Effector memory CD8-positive, alpha-beta T cell (primary cell): ENCODE measurements around the gene TBC1D3D.
"Not testable (repeated sequence)": the region's sequence is repeated elsewhere in the genome, so short reads cannot be mapped to it uniquely, and the experiment has no call there.

Experiments used
- ATAC-seq: fragments of 150-1000 bp; cut with Tn5 transposase; replicated peaks from 2 replicates; pipeline ENCODE4 v1.10.0; 2021; ENCODE audit warnings: mild to moderate bottlenecking, moderate library complexity
- DNase-seq, 3 experiments: peaks; one replicate each; pipeline ENCODE4 v3.0.0; 2021
- H3K27ac Mint-ChIP-seq, 2 donors: one replicate each; pipeline ENCODE4 v1.8.0; 2022; ENCODE audit warnings: mild to moderate bottlenecking in 2 of 2, mixed read lengths in 2 of 2, moderate library complexity in 2 of 2
- H3K27me3 Mint-ChIP-seq, 2 donors: one replicate each; pipeline ENCODE4 v1.8.0; 2022; ENCODE audit warnings: mixed read lengths in 2 of 2
- H3K36me3 Mint-ChIP-seq: one replicate; pipeline ENCODE4 v1.8.0; 2022; ENCODE audit warnings: mild to moderate bottlenecking, moderate library complexity, mixed read lengths; ENCODE audit not compliant: insufficient read depth
- H3K4me1 Mint-ChIP-seq, 2 donors: one replicate each; pipeline ENCODE4 v1.8.0; 2022; ENCODE audit warnings: low read depth in 2 of 2, mixed read lengths in 2 of 2
- H3K4me3 Mint-ChIP-seq, 2 donors: one replicate each; pipeline ENCODE4 v1.8.0; 2022; ENCODE audit warnings: mild to moderate bottlenecking in 2 of 2, mixed read lengths in 2 of 2, moderate library complexity in 2 of 2
- H3K9me3 Mint-ChIP-seq, 2 donors: one replicate each; pipeline ENCODE4 v1.8.0; 2022; ENCODE audit warnings: mixed read lengths in 2 of 2
- total RNA-seq, 9 experiments: gene quantifications; one replicate each; lab custom pipeline; 2026; lab: John Stamatoyannopoulos, UW

Gene TBC1D3D
- 0 reads per million in 9 experiments for total RNA-seq

GRCh38 chr17:38003676-38004075 lies at the start of gene TBC1D3D:
Gene TBC1D3D, plus strand, starts transcription at chr17:38003976. Its CDS starts 1,585 bp downstream, at chr17:38005561.
- not testable (repeated sequence) for H3K4me3 Mint-ChIP-seq, H3K27ac Mint-ChIP-seq, DNase-seq, ATAC-seq, H3K4me1 Mint-ChIP-seq, H3K36me3 Mint-ChIP-seq, H3K9me3 Mint-ChIP-seq, H3K27me3 Mint-ChIP-seq

DNA sequence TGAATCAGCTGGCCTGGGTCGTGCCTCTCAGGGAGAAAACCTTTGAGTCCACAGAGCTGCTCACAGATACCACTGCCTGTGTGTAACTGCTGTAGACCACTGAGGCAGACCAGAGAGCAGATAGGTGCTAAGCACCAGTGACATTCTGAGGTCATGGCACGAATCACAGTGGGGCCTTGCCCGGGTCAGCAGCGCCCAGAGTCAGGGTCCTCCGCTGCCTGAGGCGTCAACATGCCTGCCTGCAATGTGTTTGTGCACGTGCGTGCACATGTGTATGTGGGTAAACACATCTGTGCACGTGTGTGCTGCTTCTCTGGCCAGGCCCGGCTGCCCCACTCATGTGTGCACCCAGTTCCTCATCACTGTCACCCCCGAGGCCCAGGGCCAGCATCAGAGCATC lies 14.8 kb upstream of the TBC1D3D start, which contains the start of gene TBC1D3L:
TSS of gene TBC1D3L (minus strand) at position 101 of the 400 bp plus-strand sequence. CDS start 1,540 bp downstream, outside the sequence.
- ATAC-seq, H3K27me3 Mint-ChIP-seq, H3K4me3 Mint-ChIP-seq, DNase-seq, H3K27ac Mint-ChIP-seq, H3K4me1 Mint-ChIP-seq, H3K9me3 Mint-ChIP-seq, H3K36me3 Mint-ChIP-seq: not testable (repeated sequence)
